Lower leg skin (tissue), 4 donors: ENCODE measurements around the gene AP2S1. TPM values are rescaled to one million over a fixed set of nuclear protein-coding genes. Genes with fewer than 3 reads are reported as not detected.
"Not testable (repeated sequence)": the region's sequence is repeated elsewhere in the genome, so short reads cannot be mapped to it uniquely, and the experiment has no call there.

Experiments
- DNase-seq, 2 donors: peaks; one replicate each; pipeline ENCODE4 v3.0.0-alpha.2; 2019; ENCODE audit warnings: low spot score in 2 of 2
- H3K4me3 ChIP-seq: fragments of 200-600 bp; sonication (generic); 2 replicates; pipeline ENCODE4 v1.5.1; 2017; ENCODE audit warnings: mild to moderate bottlenecking, low read depth; ENCODE audit not compliant: poor library complexity, severe bottlenecking
- CTCF ChIP-seq, 3 donors: fragments of 450-650 bp; IDR thresholded peaks; one replicate each; pipeline ENCODE4 v1.5.1; 2016; ENCODE audit warnings: antibody characterized with exemption in 3 of 3, mild to moderate bottlenecking in 3 of 3, moderate library complexity in 2 of 3
- POLR2A ChIP-seq, 2 donors: fragments of 450-650 bp; IDR thresholded peaks; one replicate each; pipeline ENCODE4 v1.6.1; 2016 to 2017; ENCODE audit warnings: antibody characterized with exemption in 2 of 2, mild to moderate bottlenecking in 1 of 2, moderate library complexity in 1 of 2
- WGBS, 2 donors: methylation state at CpG; one replicate each; pipeline ENCODE4 v1.1.5; 2018; 5-methylcytosine and 5-hydroxymethylcytosine counted together
- intact Hi-C: fragments of 100-400 bp; cut with DNase I; formaldehyde crosslinking; loops from one replicate; pipeline ENCODE4 v1.15.0; 2023; ENCODE audit warnings: low total_unique reads
- total RNA-seq, 4 donors: library from RNA; depleted of rRNA; stranded (reverse); fragments of >200 nt; gene quantifications; one replicate each; pipeline ENCODE4 v1.1.0, GENCODE V29; 2016

Gene AP2S1
- total RNA-seq, 4 donors from 2014 or later = 88.9 to 132 (median 114) TPM

GRCh38 chr19:46859637-46860124, 9.0 kb upstream of the AP2S1 start:
- peak; percentile 76 to 95 for DNase-seq
- intact Hi-C loops = loop anchor here (5.0 kb wide), 1 partner anchor 133 kb away; no protein-coding TSS in a partner anchor
- no peak for TF ChIP-seq POLR2A (IDR thresholded peaks at IDR 0.05)
- 8 to 11% methylated on average over 18 of the region's 18 CpGs for WGBS, 2 donors
- H3K4me3 ChIP-seq = no peak overlapping the region

- TF ChIP-seq POLR2A (IDR thresholded peaks at IDR 0.05) (no peak), CTCF (IDR thresholded peaks at IDR 0.05) (peak in 1 of 3 donors; percentile 30)
- H3K4me3 ChIP-seq = no peak overlapping the region
- peak; percentile 97 to 99 for DNase-seq
- intact Hi-C loops = loop anchor here (5.0 kb wide), 1 partner anchor 136 kb away; no protein-coding TSS in a partner anchor
- WGBS, 2 donors = 3 to 6% methylated on average over 35 to 41 of the region's 41 CpGs
Observed at GRCh38 chr19:46856062-46857022, 5.7 kb upstream of the AP2S1 start.

- WGBS, 2 donors = 85 to 86% methylated on average over 13 of the region's 13 CpGs
- intact Hi-C loops = loop anchor here (5.0 kb wide), 1 partner anchor 138 kb away; no protein-coding TSS in a partner anchor
- not testable (repeated sequence) for DNase-seq, H3K4me3 ChIP-seq
Observed at GRCh38 chr19:46854698-46855097, 4.1 kb upstream of the AP2S1 start.

GRCh38 chr19:46852830-46853229, 2.2 kb upstream of the AP2S1 start:
- no peak overlapping the region for H3K4me3 ChIP-seq
- intact Hi-C loops = no loop called here
- 89 to 94% methylated on average over 1 of the region's 1 CpG for WGBS, 2 donors
- DNase-seq = no peak
- TF ChIP-seq POLR2A (IDR thresholded peaks at IDR 0.05) = no peak
- no peak for TF ChIP-seq CTCF (IDR thresholded peaks at IDR 0.05)

GRCh38 chr19:46849610-46850009, 1.0 kb downstream of the AP2S1 start:
- TF ChIP-seq CTCF (IDR thresholded peaks at IDR 0.05) (no peak), POLR2A (IDR thresholded peaks at IDR 0.05) (no peak)
- DNase-seq = no peak
- WGBS, 2 donors = 40 to 43% methylated on average over 5 of the region's 5 CpGs
- intact Hi-C loops = no loop called here
- H3K4me3 ChIP-seq = peak overlapping the region; percentile 65

- H3K4me3 ChIP-seq = no peak overlapping the region
- intact Hi-C loops = no loop called here
- DNase-seq = no peak
- 74 to 88% methylated on average over 2 of the region's 2 CpGs for WGBS, 2 donors
- no peak for TF ChIP-seq POLR2A (IDR thresholded peaks at IDR 0.05)
- TF ChIP-seq CTCF (IDR thresholded peaks at IDR 0.05) = no peak
Observed at GRCh38 chr19:46848389-46848788, 2.3 kb downstream of the AP2S1 start.
